IMR-90 (cell line): ENCODE data around the gene TCFL5. TPM values are rescaled to one million over a fixed set of nuclear protein-coding genes. Genes with fewer than 3 reads are reported as not detected.
A peak's percentile ranks its signal among the peaks of the same experiment; 100 is the strongest.

Experiments
- ATAC-seq: fragments of 200-7000 bp; cut with Tn5 transposase; 2 replicates; pipeline ENCODE4 v1.9.1; 2020; ENCODE audit warnings: low read depth, mild to moderate bottlenecking, moderate library complexity
- BruUV-seq: library from RNA; stranded (reverse); fragments of 400-500 nt; replicated peaks from 2 replicates; lab custom pipeline; 2021; lab: Mats Ljungman, UMichigan
- CTCF ChIA-PET: fragments of 300-600 bp; formaldehyde crosslinking; extraction: SDS; loops from one replicate; lab custom pipeline; 2021; ENCODE audit warnings: antibody characterized with exemption; lab: Yijun Ruan, JAX
- POLR2A ChIA-PET: fragments of 300-600 bp; sonication (Branson Sonifier 250); formaldehyde crosslinking; loops from one replicate; lab custom pipeline; 2022; ENCODE audit warnings: antibody characterized with exemption; ENCODE audit not compliant: unreplicated experiment; lab: Charles Lee
- DNase-seq: peaks from one replicate; pipeline ENCODE4 v3.0.0; 2013
- H2AFZ ChIP-seq: replicated peaks from 2 replicates; pipeline ENCODE3; 2013; ENCODE audit warnings: low read length, mild to moderate bottlenecking; ENCODE audit not compliant: poor library complexity
- H2AK5ac ChIP-seq: 2 replicates; pipeline ENCODE4 v1.6.1; 2013; ENCODE audit warnings: low read depth, low read length, inconsistent platforms
- H2AK9ac ChIP-seq: replicated peaks from 2 replicates; pipeline ENCODE3; 2013; ENCODE audit warnings: mild to moderate bottlenecking, low read depth, low read length, moderate library complexity; ENCODE audit not compliant: poor library complexity
- H2BK120ac ChIP-seq: 2 replicates; pipeline ENCODE4 v1.6.1; 2013; ENCODE audit warnings: low read depth, low read length, inconsistent platforms
- H2BK15ac ChIP-seq: 3 replicates; pipeline ENCODE4 v1.6.1; 2013; ENCODE audit warnings: low read depth, low read length, inconsistent platforms
- H2BK20ac ChIP-seq: 2 replicates; pipeline ENCODE4 v1.6.1; 2013; ENCODE audit warnings: low read depth, mild to moderate bottlenecking, inconsistent platforms, low read length, moderate library complexity
- H2BK5ac ChIP-seq: 2 replicates; pipeline ENCODE4 v1.6.1; 2013; ENCODE audit warnings: mild to moderate bottlenecking, low read depth, low read length, inconsistent platforms; ENCODE audit not compliant: poor library complexity, severe bottlenecking
- H3K14ac ChIP-seq: replicated peaks from 2 replicates; pipeline ENCODE4 v1.6.1; 2013; ENCODE audit warnings: low read depth, low read length, inconsistent platforms
- H3K18ac ChIP-seq: 2 replicates; pipeline ENCODE4 v1.6.1; 2013; ENCODE audit warnings: low read depth, low read length, control low read depth
- H3K23ac ChIP-seq: 2 replicates; pipeline ENCODE4 v1.6.1; 2013; ENCODE audit warnings: low read depth, low read length, inconsistent platforms
- H3K27ac ChIP-seq: 2 replicates; pipeline ENCODE4 v1.5.1; 2013; ENCODE audit warnings: mild to moderate bottlenecking, control low read depth, low read length; ENCODE audit not compliant: insufficient read depth
- H3K27me3 ChIP-seq: 2 replicates; pipeline ENCODE4 v1.6.1; 2013; ENCODE audit warnings: low read length; ENCODE audit not compliant: control insufficient read depth, insufficient read depth
- H3K36me3 ChIP-seq: 2 replicates; pipeline ENCODE4 v1.6.1; 2013; ENCODE audit warnings: low read length, mixed read lengths; ENCODE audit not compliant: control insufficient read depth, insufficient read depth
- H3K4ac ChIP-seq: 2 replicates; pipeline ENCODE4 v1.6.1; 2013; ENCODE audit warnings: low read depth, low read length, inconsistent platforms
- H3K4me1 ChIP-seq: 2 replicates; pipeline ENCODE4 v1.6.1; 2013; ENCODE audit warnings: low read length, mixed read lengths; ENCODE audit not compliant: control insufficient read depth, insufficient read depth
- H3K4me2 ChIP-seq: 2 replicates; pipeline ENCODE4 v1.6.1; 2013; ENCODE audit warnings: low read depth, mild to moderate bottlenecking, control low read depth, low read length, moderate library complexity
- H3K4me3 ChIP-seq: 2 replicates; pipeline ENCODE4 v1.5.1; 2013; ENCODE audit warnings: low read depth, mild to moderate bottlenecking, control low read depth, low read length, moderate library complexity; ENCODE audit not compliant: insufficient read depth
- H3K56ac ChIP-seq: 2 replicates; pipeline ENCODE4 v1.6.1; 2013; ENCODE audit warnings: low read length, inconsistent platforms; ENCODE audit not compliant: insufficient read depth; ENCODE audit errors: extremely low read depth
- H3K79me1 ChIP-seq, 2 experiments: 2 replicates each; pipeline ENCODE4 v1.6.1; 2013; ENCODE audit warnings: low read length in 2 of 2, inconsistent platforms in 1 of 2, low read depth in 1 of 2
- H3K9ac ChIP-seq: 2 replicates; pipeline ENCODE4 v1.6.1; 2013; ENCODE audit warnings: low read depth, low read length, control low read depth
- H3K9me1 ChIP-seq: 2 replicates; pipeline ENCODE4 v1.6.1; 2013; ENCODE audit warnings: low read length, inconsistent platforms; ENCODE audit not compliant: insufficient read depth
- H3K9me3 ChIP-seq: 2 replicates; pipeline ENCODE4 v1.6.1; 2013; ENCODE audit warnings: low read length; ENCODE audit not compliant: control insufficient read depth, insufficient read depth
- H4K20me1 ChIP-seq: 2 replicates; pipeline ENCODE4 v1.6.1; 2013; ENCODE audit warnings: low read length, inconsistent platforms; ENCODE audit not compliant: insufficient read depth
- H4K5ac ChIP-seq: 2 replicates; pipeline ENCODE4 v1.6.1; 2013; ENCODE audit warnings: mild to moderate bottlenecking, low read depth, low read length, control low read depth
- H4K8ac ChIP-seq, 2 experiments: 2 replicates each; pipeline ENCODE4 v1.6.1; 2013; ENCODE audit warnings: low read depth in 2 of 2, low read length in 2 of 2, control low read depth in 1 of 2, inconsistent platforms in 1 of 2
- H4K91ac ChIP-seq: 2 replicates; pipeline ENCODE4 v1.6.1; 2013; ENCODE audit warnings: low read depth, low read length, inconsistent platforms; ENCODE audit not compliant: insufficient read depth
- BHLHE40 ChIP-seq: fragments of 150-350 bp; IDR thresholded peaks from 2 replicates; pipeline ENCODE4 v1.6.1; 2016; ENCODE audit warnings: mild to moderate bottlenecking, low read depth, low read length
- CEBPB ChIP-seq: IDR thresholded peaks from 2 replicates; pipeline ENCODE4 v1.6.1; 2012; ENCODE audit warnings: low read depth, low read length, improper control_type of control experiment
- ELK1 ChIP-seq: fragments of 150-350 bp; IDR thresholded peaks from 2 replicates; pipeline ENCODE4 v1.6.1; 2016; ENCODE audit warnings: low read depth, mild to moderate bottlenecking, low read length, moderate library complexity, borderline replicate concordance
- FOS ChIP-seq: fragments of 150-350 bp; IDR thresholded peaks from 2 replicates; pipeline ENCODE4 v1.6.1; 2016; ENCODE audit warnings: low read depth, low read length
- MAFK ChIP-seq: IDR thresholded peaks from 2 replicates; pipeline ENCODE4 v1.6.1; 2012; ENCODE audit warnings: low read depth, low read length, improper control_type of control experiment
- MAZ ChIP-seq: IDR thresholded peaks from 2 replicates; pipeline ENCODE4 v1.6.1; 2012; ENCODE audit warnings: low read depth, mild to moderate bottlenecking, low read length, improper control_type of control experiment, moderate library complexity, borderline replicate concordance
- MXI1 ChIP-seq: IDR thresholded peaks from 2 replicates; pipeline ENCODE4 v1.6.1; 2012; ENCODE audit warnings: low read depth, mild to moderate bottlenecking, low read length, moderate library complexity, borderline replicate concordance
- NFE2L2 ChIP-seq: fragments of 150-350 bp; IDR thresholded peaks from 2 replicates; pipeline ENCODE4 v1.6.1; 2016; ENCODE audit warnings: low read depth, mild to moderate bottlenecking, low read length
- RAD21 ChIP-seq: IDR thresholded peaks from 2 replicates; pipeline ENCODE4 v1.6.1; 2012; ENCODE audit warnings: low read length, improper control_type of control experiment
- RCOR1 ChIP-seq: IDR thresholded peaks from 2 replicates; pipeline ENCODE4 v1.6.1; 2012; ENCODE audit warnings: mild to moderate bottlenecking, low read length, improper control_type of control experiment; ENCODE audit not compliant: insufficient replicate concordance
- RFX5 ChIP-seq: IDR thresholded peaks from 2 replicates; pipeline ENCODE4 v1.8.0; 2012; ENCODE audit warnings: low read depth, mild to moderate bottlenecking, low read length, moderate library complexity
- SMC3 ChIP-seq: fragments of 150-350 bp; IDR thresholded peaks from 2 replicates; pipeline ENCODE4 v1.6.1; 2016; ENCODE audit warnings: low read depth, mild to moderate bottlenecking, antibody characterized with exemption, low read length, moderate library complexity
- WGBS, 2 experiments: methylation state at CpG; one replicate each; pipeline versions ENCODE4 v1.1.5 to v1.1.7; 2013; ENCODE audit warnings: missing lambda C conversion rate in 2 of 2; ENCODE audit not compliant: insufficient read length in 1 of 2; ENCODE audit errors: extremely low coverage in 2 of 2; 5-methylcytosine and 5-hydroxymethylcytosine counted together
- dilution Hi-C: fragments of 300-500 bp; cut with HindIII; formaldehyde crosslinking; loops from one replicate; pipeline ENCODE4 v1.14.3; 2018; ENCODE audit warnings: low sequenced_read_pairs; ENCODE audit not compliant: unreplicated experiment
- in situ Hi-C: fragments of 300-500 bp; cut with MboI; formaldehyde crosslinking; loops from 3 replicates; pipeline ENCODE4 v1.14.3; 2019; ENCODE audit warnings: low sequenced_read_pairs, inconsistent platforms, mixed read lengths
- intact Hi-C: fragments of 100-400 bp; cut with micrococcal nuclease; formaldehyde crosslinking; loops from 2 replicates; pipeline ENCODE4 v1.10.0; 2022
- polyA plus RNA-seq, 3 experiments: library from polyadenylated mRNA; depleted of rRNA; stranded (reverse); fragments of >200 nt; gene quantifications; 2 replicates each; pipeline ENCODE4 v1.2.3, GENCODE V29; 2012; ENCODE audit warnings: low replicate concordance in 1 of 3
- total RNA-seq: library from RNA; depleted of rRNA; stranded (reverse); fragments of >200 nt; gene quantifications from 2 replicates; pipeline ENCODE4 v1.2.3, GENCODE V29; 2012
- TF ChIP-seq, protein P1 (sequence below): conservative IDR thresholded peaks from 2 replicates; pipeline ENCODE4 v1.5.1; 2012; ENCODE audit warnings: mild to moderate bottlenecking, low read depth, low read length, improper control_type of control experiment
- TF ChIP-seq, protein P2 (sequence below): fragments of 150-350 bp; IDR thresholded peaks from 2 replicates; pipeline ENCODE4 v1.6.1; 2017; ENCODE audit warnings: mild to moderate bottlenecking, antibody characterized with exemption, low read length, low read depth

The TCFL5 gene
- total and polyA plus RNA-seq, 2 of the 4 experiments (the other 2 are of a cell fraction): 6.0 to 8.2 TPM

DNA sequence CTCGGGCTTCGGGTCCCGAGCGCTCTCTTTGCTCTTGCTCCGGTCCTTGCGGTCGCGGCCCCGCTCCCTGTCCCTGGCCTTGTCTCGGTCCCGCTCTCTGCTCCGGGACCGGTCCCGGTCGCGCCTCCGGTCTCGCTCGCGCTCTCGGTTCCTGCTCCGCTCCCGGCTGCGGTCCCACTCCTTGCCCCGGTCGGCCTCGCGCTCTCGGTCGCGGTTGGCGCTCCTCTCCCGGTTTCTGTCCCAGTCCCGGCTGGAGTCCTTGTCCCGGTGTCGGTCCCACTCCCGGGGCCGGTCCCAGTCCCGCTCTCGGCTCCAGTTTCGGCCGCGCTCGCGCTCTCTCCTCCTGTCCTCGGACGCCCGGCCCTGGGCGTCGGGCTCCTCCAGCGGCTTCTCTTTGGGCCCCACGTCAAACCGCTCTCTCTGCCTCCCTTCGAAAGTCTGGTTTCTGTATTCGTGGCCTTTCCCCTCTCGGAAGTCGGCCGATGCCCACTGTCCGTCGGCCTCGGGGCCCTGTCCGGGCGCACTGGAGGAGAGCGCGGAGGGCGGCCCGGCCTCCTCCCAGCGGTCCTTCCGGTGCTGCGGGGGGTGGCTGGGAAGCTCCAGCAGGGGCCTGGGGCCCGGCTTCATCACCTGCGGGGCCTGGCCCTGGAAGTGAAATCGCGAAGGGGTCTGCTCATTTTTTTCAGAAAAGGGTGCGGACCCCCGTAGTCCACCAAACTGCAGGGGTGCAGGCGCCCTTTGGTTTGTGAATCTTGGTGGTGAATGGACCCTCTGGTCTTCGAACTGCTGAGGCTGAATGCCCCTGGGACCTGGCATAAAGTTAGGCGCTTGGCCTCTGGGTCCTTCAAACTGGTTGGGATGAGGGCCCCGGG lies 17.9 kb upstream of the TCFL5 start:
- Histone ChIP-seq H3K9ac (no peak overlapping the region), H3K4me2 (no peak overlapping the region), H2AFZ (no peak overlapping the region), H4K20me1 (no peaks in the 10 kb centered on the region), H2BK15ac (no peak overlapping the region), H4K91ac (no peak overlapping the region), H3K27ac (no peak overlapping the region), H3K56ac (no peak overlapping the region), H3K9me1 (no peaks in the 10 kb centered on the region; the same call in 1 of the 2 replicates), H3K4me3 (no peak overlapping the region), H4K5ac (no peak overlapping the region), H2AK5ac (no peak overlapping the region), H3K36me3 (peaks cover 12% of the 10 kb centered on the region), H3K27me3 (no peaks in the 10 kb centered on the region), H3K23ac (no peak overlapping the region), H3K9me3 (no peaks in the 10 kb centered on the region), H3K14ac (no peak overlapping the region), H2BK5ac (no peak overlapping the region), H4K8ac (no peak overlapping the region), H3K4me1 (peaks cover 7% of the 10 kb centered on the region; the same call in 1 of the 2 replicates), H3K79me1 (no peaks in the 10 kb centered on the region), H3K4ac (no peak overlapping the region), H2AK9ac (peak overlapping the region; percentile 16), H2BK20ac (no peak overlapping the region), H2BK120ac (no peak overlapping the region), H3K18ac (no peak overlapping the region)
- TF ChIP-seq SMC3 (no peak), CEBPB (no peak), BHLHE40 (no peak), MXI1 (no peak), RFX5 (no peak), MAZ (no peak), MAFK (no peak), FOS (no peak), RAD21 (no peak), ELK1 (no peak), NFE2L2 (no peak), RCOR1 (no peak)
- TF ChIP-seq, protein P1, sequence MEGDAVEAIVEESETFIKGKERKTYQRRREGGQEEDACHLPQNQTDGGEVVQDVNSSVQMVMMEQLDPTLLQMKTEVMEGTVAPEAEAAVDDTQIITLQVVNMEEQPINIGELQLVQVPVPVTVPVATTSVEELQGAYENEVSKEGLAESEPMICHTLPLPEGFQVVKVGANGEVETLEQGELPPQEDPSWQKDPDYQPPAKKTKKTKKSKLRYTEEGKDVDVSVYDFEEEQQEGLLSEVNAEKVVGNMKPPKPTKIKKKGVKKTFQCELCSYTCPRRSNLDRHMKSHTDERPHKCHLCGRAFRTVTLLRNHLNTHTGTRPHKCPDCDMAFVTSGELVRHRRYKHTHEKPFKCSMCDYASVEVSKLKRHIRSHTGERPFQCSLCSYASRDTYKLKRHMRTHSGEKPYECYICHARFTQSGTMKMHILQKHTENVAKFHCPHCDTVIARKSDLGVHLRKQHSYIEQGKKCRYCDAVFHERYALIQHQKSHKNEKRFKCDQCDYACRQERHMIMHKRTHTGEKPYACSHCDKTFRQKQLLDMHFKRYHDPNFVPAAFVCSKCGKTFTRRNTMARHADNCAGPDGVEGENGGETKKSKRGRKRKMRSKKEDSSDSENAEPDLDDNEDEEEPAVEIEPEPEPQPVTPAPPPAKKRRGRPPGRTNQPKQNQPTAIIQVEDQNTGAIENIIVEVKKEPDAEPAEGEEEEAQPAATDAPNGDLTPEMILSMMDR: no peak
- TF ChIP-seq, protein P2, sequence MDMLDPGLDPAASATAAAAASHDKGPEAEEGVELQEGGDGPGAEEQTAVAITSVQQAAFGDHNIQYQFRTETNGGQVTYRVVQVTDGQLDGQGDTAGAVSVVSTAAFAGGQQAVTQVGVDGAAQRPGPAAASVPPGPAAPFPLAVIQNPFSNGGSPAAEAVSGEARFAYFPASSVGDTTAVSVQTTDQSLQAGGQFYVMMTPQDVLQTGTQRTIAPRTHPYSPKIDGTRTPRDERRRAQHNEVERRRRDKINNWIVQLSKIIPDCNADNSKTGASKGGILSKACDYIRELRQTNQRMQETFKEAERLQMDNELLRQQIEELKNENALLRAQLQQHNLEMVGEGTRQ: no peak
- POLR2A ChIA-PET: no interaction called here
- CTCF ChIA-PET: no interaction called here
- dilution Hi-C loops (no loop called here), intact Hi-C loops (no loop called here), in situ Hi-C loops (loop anchor here (10.0 kb wide), 1 partner anchor 135 kb away; no protein-coding TSS in a partner anchor)
- DNase-seq: no peak
- no TSS peak for BruUV-seq
- 85% methylated on average over 38 of the region's 80 CpGs; no CpG with 5 or more reads in 1 of the 2 experiments for WGBS, 2 experiments
- ATAC-seq: no peak
